DND-41 (cell line): Measurements from ENCODE around the gene MEIS1.

Source experiments
- ATAC-seq: fragments of 200-7000 bp; cut with Tn5 transposase; 3 replicates; pipeline ENCODE4 v1.9.1; 2021; ENCODE audit warnings: low read depth; ENCODE audit not compliant: insufficient read depth
- DNase-seq: peaks from one replicate; pipeline ENCODE4 v3.0.0-alpha.2; 2020
- H2AFZ ChIP-seq: 2 replicates; pipeline ENCODE4 v1.6.0; 2012; ENCODE audit warnings: low read depth, low read length
- H3K27ac ChIP-seq: 2 replicates; pipeline ENCODE4 v1.5.1; 2012; ENCODE audit warnings: low read length, inconsistent platforms
- H3K27me3 ChIP-seq: fragments of 200-600 bp; sonication (generic); 2 replicates; pipeline ENCODE4 v1.6.0; 2012; ENCODE audit warnings: low read length, mild to moderate bottlenecking, inconsistent platforms; ENCODE audit not compliant: insufficient read depth, poor library complexity
- H3K36me3 ChIP-seq: 2 replicates; pipeline ENCODE4 v1.5.1; 2012; ENCODE audit warnings: low read length, inconsistent platforms; ENCODE audit not compliant: insufficient read depth
- H3K4me1 ChIP-seq: 2 replicates; pipeline ENCODE4 v1.5.1; 2012; ENCODE audit warnings: mild to moderate bottlenecking, low read length; ENCODE audit not compliant: insufficient read depth
- H3K4me2 ChIP-seq: 2 replicates; pipeline ENCODE4 v1.6.0; 2012; ENCODE audit warnings: mild to moderate bottlenecking, moderate library complexity, low read length, inconsistent platforms; ENCODE audit not compliant: insufficient read depth
- H3K4me3 ChIP-seq, 2 experiments: fragments of 200-600 bp in 1 of 2; shearing (Covaris generic) in 1 of 2; 2 replicates each; pipeline ENCODE4 v1.5.1; 2012 to 2016; ENCODE audit warnings: inconsistent platforms in 2 of 2, low read length in 2 of 2, mild to moderate bottlenecking in 2 of 2, low read depth in 1 of 2, moderate library complexity in 1 of 2
- H3K79me2 ChIP-seq: 2 replicates; pipeline ENCODE4 v1.6.0; 2012; ENCODE audit warnings: low read length, inconsistent platforms; ENCODE audit not compliant: insufficient read depth
- H3K9ac ChIP-seq: 2 replicates; pipeline ENCODE4 v1.6.0; 2012; ENCODE audit warnings: low read depth, mild to moderate bottlenecking, inconsistent platforms, low read length, moderate library complexity
- H3K9me3 ChIP-seq: 2 replicates; pipeline ENCODE4 v1.5.1; 2012; ENCODE audit warnings: low read length, moderate library complexity, mild to moderate bottlenecking, inconsistent platforms; ENCODE audit not compliant: insufficient read depth, severe bottlenecking
- H4K20me1 ChIP-seq: 2 replicates; pipeline ENCODE4 v1.6.0; 2012; ENCODE audit warnings: low read length; ENCODE audit not compliant: insufficient read depth
- EZH2 ChIP-seq: IDR thresholded peaks from 3 replicates; pipeline ENCODE4 v1.6.1; 2012; ENCODE audit warnings: borderline replicate concordance, low read depth, mild to moderate bottlenecking, moderate library complexity, low read length, inconsistent platforms; ENCODE audit not compliant: severe bottlenecking
- TF ChIP-seq, protein P1 (sequence below): IDR thresholded peaks from 2 replicates; pipeline ENCODE4 v1.5.1; 2012; ENCODE audit warnings: borderline replicate concordance, low read length, moderate library complexity, mild to moderate bottlenecking; ENCODE audit not compliant: poor library complexity, severe bottlenecking; ENCODE audit errors: extremely low read depth

Gene MEIS1

DNA sequence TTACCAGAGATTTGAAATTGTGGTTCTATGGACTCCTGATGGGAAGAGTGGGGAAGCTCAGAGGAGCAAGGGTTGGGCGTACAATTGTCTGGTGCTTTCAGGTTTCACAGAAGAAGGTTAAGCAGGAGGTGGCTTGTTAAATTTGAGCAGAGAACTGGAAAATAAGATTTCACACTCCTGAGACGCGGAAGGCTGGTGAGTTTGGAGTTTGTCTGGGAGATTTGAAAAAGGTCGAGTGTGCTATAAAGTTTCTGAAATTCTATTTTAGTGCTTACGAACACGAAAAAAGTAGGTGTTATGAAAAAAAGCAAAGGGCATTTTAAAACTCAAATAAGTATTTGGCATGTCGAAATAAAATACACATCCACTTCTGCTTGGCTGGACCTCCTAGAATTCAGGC is 170.1 kb downstream of the MEIS1 start:
- no peaks in the 10 kb centered on the region for H3K27me3 ChIP-seq
- H3K9ac ChIP-seq: no peak overlapping the region
- TF ChIP-seq EZH2: no peak
- TF ChIP-seq, protein P1, sequence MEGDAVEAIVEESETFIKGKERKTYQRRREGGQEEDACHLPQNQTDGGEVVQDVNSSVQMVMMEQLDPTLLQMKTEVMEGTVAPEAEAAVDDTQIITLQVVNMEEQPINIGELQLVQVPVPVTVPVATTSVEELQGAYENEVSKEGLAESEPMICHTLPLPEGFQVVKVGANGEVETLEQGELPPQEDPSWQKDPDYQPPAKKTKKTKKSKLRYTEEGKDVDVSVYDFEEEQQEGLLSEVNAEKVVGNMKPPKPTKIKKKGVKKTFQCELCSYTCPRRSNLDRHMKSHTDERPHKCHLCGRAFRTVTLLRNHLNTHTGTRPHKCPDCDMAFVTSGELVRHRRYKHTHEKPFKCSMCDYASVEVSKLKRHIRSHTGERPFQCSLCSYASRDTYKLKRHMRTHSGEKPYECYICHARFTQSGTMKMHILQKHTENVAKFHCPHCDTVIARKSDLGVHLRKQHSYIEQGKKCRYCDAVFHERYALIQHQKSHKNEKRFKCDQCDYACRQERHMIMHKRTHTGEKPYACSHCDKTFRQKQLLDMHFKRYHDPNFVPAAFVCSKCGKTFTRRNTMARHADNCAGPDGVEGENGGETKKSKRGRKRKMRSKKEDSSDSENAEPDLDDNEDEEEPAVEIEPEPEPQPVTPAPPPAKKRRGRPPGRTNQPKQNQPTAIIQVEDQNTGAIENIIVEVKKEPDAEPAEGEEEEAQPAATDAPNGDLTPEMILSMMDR: no peak
- H3K27ac ChIP-seq: no peak overlapping the region
- H3K36me3 ChIP-seq: no peaks in the 10 kb centered on the region
- ATAC-seq: no peak
- H3K4me2 ChIP-seq: no peak overlapping the region
- no peaks in the 10 kb centered on the region for H3K4me1 ChIP-seq
- H3K4me3 ChIP-seq: no peak overlapping the region
- H3K79me2 ChIP-seq: no peaks in the 10 kb centered on the region
- DNase-seq: no peak
- no peaks in the 10 kb centered on the region for H4K20me1 ChIP-seq
- H2AFZ ChIP-seq: no peak overlapping the region
- no peaks in the 10 kb centered on the region for H3K9me3 ChIP-seq

DNA sequence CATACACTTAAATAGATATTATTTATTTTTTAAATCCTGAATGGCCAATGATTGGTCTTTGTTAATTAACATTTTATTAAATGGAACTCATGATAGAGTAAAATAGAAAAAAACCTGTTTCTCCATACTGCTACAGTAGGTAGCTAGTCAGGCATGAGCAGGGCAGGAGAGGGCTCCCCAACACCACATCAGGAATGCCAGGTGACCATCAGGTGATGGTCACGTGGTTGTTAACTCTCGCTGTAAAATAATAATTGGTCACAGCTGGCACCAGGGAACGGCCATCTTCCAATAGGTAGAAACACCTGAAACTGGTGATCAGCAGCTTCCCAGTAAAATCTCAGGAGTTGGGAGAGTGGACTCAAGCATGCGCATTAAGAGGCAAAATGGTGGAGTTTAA is 172.2 kb downstream of the MEIS1 start:
- DNase-seq: no peak
- Histone ChIP-seq H3K9me3 (no peaks in the 10 kb centered on the region), H3K27ac (no peak overlapping the region), H2AFZ (no peak overlapping the region), H3K4me1 (no peaks in the 10 kb centered on the region), H3K9ac (no peak overlapping the region), H3K27me3 (no peaks in the 10 kb centered on the region), H3K36me3 (no peaks in the 10 kb centered on the region), H3K79me2 (no peaks in the 10 kb centered on the region), H3K4me2 (no peak overlapping the region), H3K4me3 (no peak overlapping the region), H4K20me1 (no peaks in the 10 kb centered on the region)
- ATAC-seq: no peak
- TF ChIP-seq, protein P1: no peak
- no peak for TF ChIP-seq EZH2
